ENCODE measurements around the gene LSM10. TPM values are rescaled to one million over a fixed set of nuclear protein-coding genes. Genes with fewer than 3 reads are reported as not detected.

The LSM10 gene
- total and polyA plus RNA-seq, 2 experiments from 2014 or later: 27.5 to 98.9 TPM

DNA sequence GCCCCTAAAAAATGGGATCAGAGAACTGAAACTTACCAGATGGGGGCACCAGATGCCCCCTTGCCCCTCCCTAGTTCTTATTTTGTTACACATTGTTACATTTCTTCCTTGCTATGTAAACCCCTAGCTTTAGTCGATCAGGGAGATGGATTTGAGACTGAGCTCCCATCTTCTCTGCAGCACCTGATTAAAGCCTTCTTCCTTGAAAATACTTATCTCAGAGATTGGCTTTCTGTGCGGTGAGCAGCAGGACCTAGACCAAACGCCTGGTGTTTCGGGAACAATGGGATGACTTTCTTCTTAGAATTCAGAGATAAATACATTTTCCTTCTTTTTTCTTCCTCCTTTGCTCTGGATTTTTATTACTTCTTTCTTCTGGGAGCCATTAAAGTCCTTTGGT lies 16.7 kb upstream of the LSM10 start:
- no peak overlapping the region for H3K4me3 Mint-ChIP-seq

More for the DNA sequence above, 16.7 kb upstream of the LSM10 start:
- Mint-ChIP-seq H3K27me3 (ENCODE audit: insufficient read depth, low read depth, poor library complexity) (peaks cover 1% of the 10 kb centered on the region), H3K27ac (no peak overlapping the region), H3K36me3 (ENCODE audit: low read depth) (0 out of 3 replicates have a peak, but pooled peaks cover 2% of the 10 kb centered on the region), H3K4me1 (peaks cover 5% of the 10 kb centered on the region; the same call in 2 of the 3 replicates), H3K9me3 (no peaks in the 10 kb centered on the region; the same call in 2 of the 3 replicates)
- Histone ChIP-seq H3F3A (replicated peaks; ENCODE audit: low read depth) (no peaks in the 10 kb centered on the region), H3K9me2 (ENCODE audit: insufficient read depth) (no peaks in the 10 kb centered on the region), H3K79me2 (replicated peaks; ENCODE audit: insufficient read depth) (no peaks in the 10 kb centered on the region), H3K4me3 (no peak overlapping the region), H3K4me1 (ENCODE audit: insufficient read depth) (no peaks in the 10 kb centered on the region), H3K36me3 (ENCODE audit: insufficient read depth) (no peaks in the 10 kb centered on the region), H3K27me3 (ENCODE audit: insufficient read depth) (no peaks in the 10 kb centered on the region), H4K20me1 (replicated peaks; ENCODE audit: insufficient read depth) (no peaks in the 10 kb centered on the region), H3K4me2 (no peak overlapping the region), H3K27ac (ENCODE audit: low read depth) (no peak overlapping the region), H2AFZ (no peak overlapping the region)
- ATAC-seq (no peak), DNase-seq (ENCODE audit: low spot score) (no peak)
- TF ChIP-seq NANOG (IDR thresholded peaks at IDR 0.05; ENCODE audit: borderline replicate concordance): no peak
- TF ChIP-seq CREB1 (CRISPR knock-in tag; IDR thresholded peaks at IDR 0.05; ENCODE audit: low read depth): no peak
- TF ChIP-seq, protein P1, sequence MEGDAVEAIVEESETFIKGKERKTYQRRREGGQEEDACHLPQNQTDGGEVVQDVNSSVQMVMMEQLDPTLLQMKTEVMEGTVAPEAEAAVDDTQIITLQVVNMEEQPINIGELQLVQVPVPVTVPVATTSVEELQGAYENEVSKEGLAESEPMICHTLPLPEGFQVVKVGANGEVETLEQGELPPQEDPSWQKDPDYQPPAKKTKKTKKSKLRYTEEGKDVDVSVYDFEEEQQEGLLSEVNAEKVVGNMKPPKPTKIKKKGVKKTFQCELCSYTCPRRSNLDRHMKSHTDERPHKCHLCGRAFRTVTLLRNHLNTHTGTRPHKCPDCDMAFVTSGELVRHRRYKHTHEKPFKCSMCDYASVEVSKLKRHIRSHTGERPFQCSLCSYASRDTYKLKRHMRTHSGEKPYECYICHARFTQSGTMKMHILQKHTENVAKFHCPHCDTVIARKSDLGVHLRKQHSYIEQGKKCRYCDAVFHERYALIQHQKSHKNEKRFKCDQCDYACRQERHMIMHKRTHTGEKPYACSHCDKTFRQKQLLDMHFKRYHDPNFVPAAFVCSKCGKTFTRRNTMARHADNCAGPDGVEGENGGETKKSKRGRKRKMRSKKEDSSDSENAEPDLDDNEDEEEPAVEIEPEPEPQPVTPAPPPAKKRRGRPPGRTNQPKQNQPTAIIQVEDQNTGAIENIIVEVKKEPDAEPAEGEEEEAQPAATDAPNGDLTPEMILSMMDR (conservative IDR thresholded peaks at IDR 0.05; ENCODE audit: low read depth in 2 of 2): no peak
- TF ChIP-seq, protein P2, sequence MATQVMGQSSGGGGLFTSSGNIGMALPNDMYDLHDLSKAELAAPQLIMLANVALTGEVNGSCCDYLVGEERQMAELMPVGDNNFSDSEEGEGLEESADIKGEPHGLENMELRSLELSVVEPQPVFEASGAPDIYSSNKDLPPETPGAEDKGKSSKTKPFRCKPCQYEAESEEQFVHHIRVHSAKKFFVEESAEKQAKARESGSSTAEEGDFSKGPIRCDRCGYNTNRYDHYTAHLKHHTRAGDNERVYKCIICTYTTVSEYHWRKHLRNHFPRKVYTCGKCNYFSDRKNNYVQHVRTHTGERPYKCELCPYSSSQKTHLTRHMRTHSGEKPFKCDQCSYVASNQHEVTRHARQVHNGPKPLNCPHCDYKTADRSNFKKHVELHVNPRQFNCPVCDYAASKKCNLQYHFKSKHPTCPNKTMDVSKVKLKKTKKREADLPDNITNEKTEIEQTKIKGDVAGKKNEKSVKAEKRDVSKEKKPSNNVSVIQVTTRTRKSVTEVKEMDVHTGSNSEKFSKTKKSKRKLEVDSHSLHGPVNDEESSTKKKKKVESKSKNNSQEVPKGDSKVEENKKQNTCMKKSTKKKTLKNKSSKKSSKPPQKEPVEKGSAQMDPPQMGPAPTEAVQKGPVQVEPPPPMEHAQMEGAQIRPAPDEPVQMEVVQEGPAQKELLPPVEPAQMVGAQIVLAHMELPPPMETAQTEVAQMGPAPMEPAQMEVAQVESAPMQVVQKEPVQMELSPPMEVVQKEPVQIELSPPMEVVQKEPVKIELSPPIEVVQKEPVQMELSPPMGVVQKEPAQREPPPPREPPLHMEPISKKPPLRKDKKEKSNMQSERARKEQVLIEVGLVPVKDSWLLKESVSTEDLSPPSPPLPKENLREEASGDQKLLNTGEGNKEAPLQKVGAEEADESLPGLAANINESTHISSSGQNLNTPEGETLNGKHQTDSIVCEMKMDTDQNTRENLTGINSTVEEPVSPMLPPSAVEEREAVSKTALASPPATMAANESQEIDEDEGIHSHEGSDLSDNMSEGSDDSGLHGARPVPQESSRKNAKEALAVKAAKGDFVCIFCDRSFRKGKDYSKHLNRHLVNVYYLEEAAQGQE (IDR thresholded peaks at IDR 0.05; ENCODE audit: unreplicated experiment): no peak
- no peak for TF ChIP-seq ZNF331 (CRISPR knock-in tag; IDR thresholded peaks at IDR 0.05; ENCODE audit: low read depth)
- TF ChIP-seq, protein P3, sequence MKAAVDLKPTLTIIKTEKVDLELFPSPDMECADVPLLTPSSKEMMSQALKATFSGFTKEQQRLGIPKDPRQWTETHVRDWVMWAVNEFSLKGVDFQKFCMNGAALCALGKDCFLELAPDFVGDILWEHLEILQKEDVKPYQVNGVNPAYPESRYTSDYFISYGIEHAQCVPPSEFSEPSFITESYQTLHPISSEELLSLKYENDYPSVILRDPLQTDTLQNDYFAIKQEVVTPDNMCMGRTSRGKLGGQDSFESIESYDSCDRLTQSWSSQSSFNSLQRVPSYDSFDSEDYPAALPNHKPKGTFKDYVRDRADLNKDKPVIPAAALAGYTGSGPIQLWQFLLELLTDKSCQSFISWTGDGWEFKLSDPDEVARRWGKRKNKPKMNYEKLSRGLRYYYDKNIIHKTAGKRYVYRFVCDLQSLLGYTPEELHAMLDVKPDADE (IDR thresholded peaks at IDR 0.05): no peak
- TF ChIP-seq JUNB (IDR thresholded peaks at IDR 0.05; ENCODE audit: unreplicated experiment): no peak
- TF ChIP-seq POLR2AphosphoS5 (IDR thresholded peaks at IDR 0.05; ENCODE audit: low read depth): no peak
- TF ChIP-seq EZH2phosphoT487 (IDR thresholded peaks at IDR 0.05; ENCODE audit: unreplicated experiment): no peak

All from GM23338 (cell line).